Measurements from ENCODE around the gene WIF1.

The WIF1 gene

DNA sequence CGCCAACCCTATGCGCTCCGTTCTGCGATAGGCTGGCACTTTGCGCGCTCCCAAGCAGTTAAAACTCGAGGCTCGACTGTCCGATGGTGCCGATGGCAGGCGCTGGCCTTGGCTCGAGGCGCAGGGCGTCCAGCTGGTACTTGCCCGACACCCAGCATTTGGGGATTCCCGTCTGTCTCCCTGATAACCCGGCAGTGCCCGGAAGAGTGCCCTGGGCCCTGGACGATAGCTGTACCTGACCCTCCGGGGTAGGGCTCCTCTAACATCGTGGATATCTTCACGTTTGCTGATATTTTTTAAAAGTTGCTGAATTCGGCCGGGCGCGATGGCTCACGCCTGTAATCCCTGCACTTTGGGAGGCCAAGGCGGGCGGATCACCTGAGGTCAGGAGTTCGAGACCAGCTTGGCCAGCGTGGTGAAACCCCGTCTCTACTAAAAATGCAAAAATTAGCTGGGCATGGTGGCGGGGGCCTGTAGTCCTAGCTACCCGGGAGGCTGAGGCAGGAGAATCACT, 908 bp upstream of the WIF1 start:
- DNase-seq, result no peak

GRCh38 chr12:65119063-65119462, 2.0 kb downstream of the WIF1 start:
- DNase-seq, result no peak

- no peak for DNase-seq
Observed at GRCh38 chr12:65113621-65114035, 7.5 kb downstream of the WIF1 start.

DNA sequence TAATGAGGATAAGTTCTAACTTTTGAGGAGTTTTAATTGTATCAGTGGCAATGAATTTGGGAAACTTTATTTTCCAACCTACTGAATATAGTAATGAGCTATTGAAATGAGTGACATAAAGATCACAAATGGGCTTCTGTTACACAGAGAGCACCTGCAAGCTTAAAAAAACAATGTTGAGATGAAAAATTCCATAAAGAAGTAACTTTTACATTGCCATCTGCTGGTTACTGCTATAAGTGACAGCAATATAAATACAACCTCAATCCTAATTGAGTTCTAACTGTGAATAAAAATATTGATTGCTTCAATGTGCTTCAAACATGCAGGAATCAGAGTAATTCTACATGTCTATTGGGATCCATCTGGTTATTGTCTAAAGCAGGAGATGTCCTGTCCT, 14.2 kb downstream of the WIF1 start:
- DNase-seq, result no peak

DNA sequence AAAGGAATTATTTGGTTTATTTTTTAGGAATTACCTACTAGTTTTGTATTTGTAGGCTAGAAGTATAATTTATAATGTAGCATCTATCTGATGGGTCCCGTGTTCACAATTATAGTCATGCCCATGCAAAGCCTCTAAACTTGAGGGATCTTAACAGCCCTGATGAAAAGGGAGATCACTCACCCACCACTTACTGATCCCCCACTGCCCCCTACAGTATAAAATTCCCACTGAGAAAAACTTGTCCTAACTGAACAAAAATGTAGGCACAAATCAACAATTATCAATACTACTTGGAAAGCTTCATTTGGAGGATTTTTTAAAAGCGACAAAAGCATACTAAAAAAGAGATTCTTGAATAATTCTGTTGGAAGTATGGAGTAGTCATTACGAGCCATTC, 21.0 kb downstream of the WIF1 start:
- DNase-seq, result no peak

- DNase-seq, result no peak
Observed at GRCh38 chr12:65099182-65099581, 21.9 kb downstream of the WIF1 start.

DNA sequence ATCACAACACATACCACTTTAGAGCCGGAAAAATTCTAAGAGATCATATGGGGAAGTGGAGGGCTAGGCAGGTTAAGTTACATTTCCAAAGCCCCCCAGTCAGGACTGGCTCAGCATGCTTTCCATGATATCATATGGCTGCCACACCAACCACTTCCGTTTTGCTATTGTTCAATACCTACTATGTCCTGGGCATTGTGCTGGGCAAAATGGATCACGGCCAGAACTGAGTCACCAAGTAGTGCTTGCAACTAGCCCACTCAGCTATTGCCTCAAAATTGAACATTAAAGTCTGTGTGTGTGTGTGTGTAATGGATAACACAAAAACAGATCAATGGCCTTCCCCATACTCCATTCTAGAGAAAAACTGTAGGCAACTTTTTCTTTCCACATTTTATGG, 22.7 kb downstream of the WIF1 start:
- DNase-seq, result no peak

- no peak for DNase-seq
Observed at GRCh38 chr12:65094722-65095121, 26.4 kb downstream of the WIF1 start.

DNA sequence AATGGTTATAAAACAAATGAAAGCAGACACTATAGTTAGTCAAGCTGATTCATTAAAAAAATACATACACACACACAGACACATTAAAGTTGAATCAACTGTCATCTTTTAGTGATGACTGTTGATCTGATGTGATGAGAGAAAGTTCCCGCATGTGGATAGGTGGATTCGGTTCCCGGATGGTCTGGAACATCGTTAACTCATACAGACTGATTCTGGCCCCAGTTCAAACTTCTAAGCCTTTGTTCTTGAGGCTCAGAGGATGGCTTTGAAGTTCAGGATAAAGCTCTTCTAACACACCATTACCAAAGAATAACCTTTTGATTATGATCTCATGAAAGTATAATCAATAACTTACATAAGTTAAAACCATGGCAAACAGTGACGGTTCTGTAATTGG, 27.5 kb downstream of the WIF1 start:
- no peak for DNase-seq

DNA sequence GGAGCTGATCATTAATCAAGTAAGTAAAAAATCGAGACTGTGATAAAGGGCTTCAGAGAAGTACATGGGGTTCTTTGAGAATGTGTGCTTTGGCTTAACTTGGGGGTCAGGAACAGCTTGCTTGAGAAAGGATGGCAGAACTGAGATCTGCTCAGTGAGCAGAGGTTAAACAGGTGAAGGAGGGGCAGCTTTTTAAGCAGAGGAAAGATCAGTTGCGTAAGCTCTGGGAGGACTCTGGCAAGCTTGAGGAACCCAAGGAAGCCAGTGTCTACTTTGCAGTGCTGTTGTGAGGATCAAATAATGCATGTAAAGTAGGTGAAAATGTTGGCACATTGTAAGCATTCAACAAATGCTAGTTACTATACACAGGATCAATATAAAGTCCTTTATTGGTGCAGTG, 30.6 kb downstream of the WIF1 start:
- DNase-seq, result no peak

GRCh38 chr12:65086236-65086635, 34.9 kb downstream of the WIF1 start:
- no peak for DNase-seq

DNA sequence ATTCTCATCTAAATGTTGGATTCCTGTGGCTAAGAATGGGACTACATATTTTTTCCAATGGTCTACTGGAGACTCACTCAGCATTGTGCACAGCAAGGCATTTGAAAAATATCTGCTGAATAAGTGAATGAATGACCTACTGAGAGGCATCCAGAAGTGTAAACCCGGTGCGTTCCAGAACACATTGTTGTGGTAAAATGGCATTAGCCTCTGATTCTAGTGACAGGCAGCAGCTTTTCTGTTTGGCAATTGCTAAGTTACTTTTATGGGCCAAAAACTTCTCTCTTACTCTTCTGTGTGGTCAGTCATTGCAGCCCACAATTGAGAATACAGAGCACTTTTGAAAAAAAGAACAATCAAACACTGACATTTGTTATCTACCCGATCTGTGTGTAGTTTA, 36.5 kb downstream of the WIF1 start:
- no peak for DNase-seq

DNA sequence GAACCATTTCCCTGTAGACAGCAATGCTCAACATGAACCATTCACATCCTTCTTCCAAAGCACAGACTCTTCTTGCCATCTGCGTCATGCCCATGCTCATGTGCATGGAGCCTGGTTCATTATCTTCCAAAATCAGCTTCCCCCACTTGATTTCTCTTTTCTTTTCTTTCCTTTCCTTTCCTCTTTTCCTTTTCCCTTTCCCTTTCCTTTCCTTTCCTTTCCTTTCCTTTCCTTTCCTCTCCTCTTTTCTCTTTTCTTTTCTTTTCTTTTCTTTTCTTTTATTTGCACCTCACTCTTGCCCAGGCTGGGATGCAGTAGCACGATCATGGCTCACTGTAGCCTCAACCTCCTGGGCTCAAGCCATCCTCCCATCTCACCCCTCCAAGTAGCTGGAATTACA, 37.5 kb downstream of the WIF1 start:
- DNase-seq, result no peak

DNA sequence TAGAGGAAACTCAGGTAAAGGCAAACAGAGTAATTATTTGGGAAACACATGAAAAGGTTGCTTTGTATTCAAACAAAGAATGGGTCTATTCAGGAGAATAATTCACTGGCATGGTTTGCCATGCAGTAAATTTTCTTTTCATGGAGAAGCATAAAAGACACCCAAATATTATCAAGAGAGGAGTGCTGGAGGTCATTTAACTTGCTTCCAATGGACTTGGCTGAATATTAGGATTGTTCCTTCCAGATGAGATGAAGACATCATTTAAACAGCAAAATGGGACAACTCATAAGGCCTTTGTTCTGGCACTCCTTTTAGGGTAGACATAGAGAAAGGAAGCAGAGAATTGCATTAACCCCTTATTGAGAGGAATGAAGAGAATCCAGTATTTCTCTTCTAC, 38.7 kb downstream of the WIF1 start:
- DNase-seq, result no peak

GRCh38 chr12:65081496-65081895, 39.6 kb downstream of the WIF1 start:
- DNase-seq, result no peak

GRCh38 chr12:65074932-65075331, 46.2 kb downstream of the WIF1 start:
- DNase-seq, result no peak

GRCh38 chr12:65069336-65069735, 51.8 kb downstream of the WIF1 start:
- no peak for DNase-seq

DNA sequence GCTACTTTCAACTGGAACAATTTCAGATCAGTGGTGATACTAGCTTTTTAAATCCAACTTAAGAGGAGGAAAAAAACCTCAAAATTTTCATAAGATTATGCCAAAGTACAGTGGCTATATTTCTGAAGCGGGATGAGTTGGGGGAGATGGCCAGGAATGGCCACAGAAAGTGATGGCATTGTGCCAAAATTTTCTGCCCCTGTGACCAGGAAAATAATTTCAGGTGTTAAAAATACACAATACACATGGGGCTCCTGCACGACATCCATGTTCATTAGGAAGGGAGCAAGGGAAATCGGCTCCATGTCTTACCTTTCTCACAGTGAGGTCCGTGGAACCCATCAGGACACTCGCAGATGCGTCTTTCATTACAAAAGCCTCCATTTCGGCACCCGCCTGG, 53.7 kb downstream of the WIF1 start:
- DNase-seq, result no peak

DNA sequence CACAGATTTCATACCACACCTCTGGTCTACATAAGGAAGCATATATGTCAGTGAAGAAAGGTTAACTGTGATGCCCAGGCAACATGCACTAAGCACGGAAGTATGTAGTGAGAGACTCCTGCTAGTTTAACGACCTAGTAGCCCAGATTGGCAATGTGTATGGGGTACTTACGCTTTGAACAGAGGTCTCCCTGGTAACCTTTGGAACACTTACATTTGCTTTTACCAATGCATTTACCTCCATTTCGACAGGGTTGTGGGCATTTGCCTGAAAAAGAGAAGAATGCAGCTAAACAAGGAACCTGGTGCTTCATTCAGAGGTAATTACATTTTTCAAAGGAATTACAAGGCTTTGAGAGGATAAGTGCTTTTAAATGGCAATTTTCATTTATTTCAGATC, 65.2 kb downstream of the WIF1 start:
- DNase-seq, result peak; percentile 59

GRCh38 chr12:65051218-65051617, 69.9 kb downstream of the WIF1 start:
- DNase-seq, result no peak

DNA sequence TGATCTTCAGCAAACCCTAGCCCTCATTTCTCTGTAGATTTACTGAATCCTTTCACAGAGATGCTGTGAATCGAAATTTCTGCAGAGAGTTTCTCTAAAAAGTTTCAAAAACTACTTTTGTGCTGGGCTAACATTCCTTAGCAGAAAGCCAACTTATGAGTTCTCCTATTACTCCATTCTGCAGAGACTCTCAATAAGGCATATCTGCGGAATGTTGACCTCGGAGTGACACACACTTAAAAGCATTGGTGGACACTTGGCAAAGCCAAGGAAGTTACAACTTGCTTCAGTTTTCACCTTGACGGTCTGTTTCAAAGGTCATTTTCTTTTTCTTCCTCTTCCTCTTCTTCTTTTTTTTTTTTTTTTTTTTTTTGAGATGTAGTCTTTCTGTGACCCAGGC, 75.8 kb downstream of the WIF1 start:
- no peak for DNase-seq

DNA sequence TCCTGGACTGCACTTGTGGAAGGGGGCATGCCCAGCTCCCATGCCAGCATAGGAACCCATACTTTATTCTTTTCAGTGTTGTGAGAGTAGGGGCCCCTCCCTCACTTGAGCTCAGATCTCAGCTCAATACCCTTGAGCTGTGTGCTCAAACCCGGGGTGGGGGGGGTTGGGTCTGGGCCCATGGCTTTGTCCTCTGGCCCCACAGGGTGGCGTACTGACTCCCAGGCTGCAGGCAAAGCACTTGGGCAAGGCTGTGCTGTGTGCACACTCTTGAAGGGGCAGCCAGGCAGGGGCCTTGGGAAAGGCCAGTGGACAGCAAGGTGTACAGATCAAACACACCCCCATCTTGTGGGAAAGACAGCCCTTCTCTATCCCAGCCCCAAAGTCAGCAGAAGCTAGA, 81.8 kb downstream of the WIF1 start:
- DNase-seq, result no peak

DNA sequence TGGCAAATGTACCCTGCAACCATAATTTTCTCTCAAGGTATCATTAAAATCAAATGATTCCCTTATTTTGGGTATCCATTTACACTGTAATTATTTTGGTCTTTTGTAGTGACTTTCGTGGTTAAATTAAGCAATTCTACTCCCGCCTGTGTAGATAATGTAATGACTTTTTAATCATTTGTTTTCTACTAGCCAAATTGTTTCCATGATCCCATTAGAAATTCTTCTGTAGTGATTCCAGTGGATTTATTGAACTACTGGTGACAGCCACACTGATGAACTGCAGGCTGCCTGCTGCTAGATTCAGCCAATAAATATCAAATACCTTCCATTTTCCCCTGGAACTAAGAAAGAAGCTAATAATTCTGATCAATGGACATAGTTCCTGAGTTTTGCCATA, 96.0 kb downstream of the WIF1 start:
- DNase-seq, result no peak

- no peak for DNase-seq
Observed at GRCh38 chr12:65023485-65023884, 97.6 kb downstream of the WIF1 start.

DNA sequence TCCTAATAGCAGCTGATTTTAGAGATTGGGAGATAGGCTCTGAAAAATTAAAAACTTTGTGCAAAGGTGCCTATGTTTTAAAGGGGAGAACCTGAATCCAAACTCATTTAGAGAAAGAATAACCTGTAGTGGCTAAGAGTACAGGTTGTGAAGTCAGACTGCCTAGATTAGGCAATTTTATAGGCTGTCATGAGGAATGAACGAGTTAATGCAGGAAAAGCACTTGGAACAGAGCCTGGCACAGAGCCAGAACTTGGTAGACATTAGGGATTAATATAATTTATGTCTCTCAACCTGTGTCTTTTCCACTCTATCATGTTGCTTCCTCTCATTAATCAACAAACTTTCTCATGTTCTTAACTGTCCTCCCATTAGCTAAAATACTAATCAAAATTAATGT, 98.1 kb downstream of the WIF1 start:
- DNase-seq, result no peak

DNA sequence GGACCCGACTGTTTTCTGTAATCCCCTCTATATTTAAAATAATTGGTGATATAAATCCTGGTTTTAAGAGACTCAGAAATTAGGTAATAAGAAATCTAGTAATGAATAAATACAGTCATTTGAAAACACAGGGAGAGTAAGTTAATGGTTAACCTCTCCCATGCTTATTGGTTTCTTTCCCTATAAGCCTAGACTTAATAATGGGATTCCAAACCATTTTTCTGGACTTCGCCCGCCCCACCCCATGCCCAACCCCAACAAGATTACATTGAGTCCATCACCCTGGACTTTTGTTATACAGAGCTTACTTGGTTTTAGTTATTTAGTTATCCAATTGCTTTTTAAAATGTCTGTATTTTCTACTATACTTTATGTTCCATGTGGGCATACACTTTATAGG, 98.7 kb downstream of the WIF1 start:
- no peak for DNase-seq

Data from NCI-H2227 treated with DMSO at 0.1 percent for 48 hours (cell line).